Measurements from ENCODE around the gene NOG.
A peak's percentile ranks its signal among the peaks of the same experiment; 100 is the strongest.

Gene NOG

DNA sequence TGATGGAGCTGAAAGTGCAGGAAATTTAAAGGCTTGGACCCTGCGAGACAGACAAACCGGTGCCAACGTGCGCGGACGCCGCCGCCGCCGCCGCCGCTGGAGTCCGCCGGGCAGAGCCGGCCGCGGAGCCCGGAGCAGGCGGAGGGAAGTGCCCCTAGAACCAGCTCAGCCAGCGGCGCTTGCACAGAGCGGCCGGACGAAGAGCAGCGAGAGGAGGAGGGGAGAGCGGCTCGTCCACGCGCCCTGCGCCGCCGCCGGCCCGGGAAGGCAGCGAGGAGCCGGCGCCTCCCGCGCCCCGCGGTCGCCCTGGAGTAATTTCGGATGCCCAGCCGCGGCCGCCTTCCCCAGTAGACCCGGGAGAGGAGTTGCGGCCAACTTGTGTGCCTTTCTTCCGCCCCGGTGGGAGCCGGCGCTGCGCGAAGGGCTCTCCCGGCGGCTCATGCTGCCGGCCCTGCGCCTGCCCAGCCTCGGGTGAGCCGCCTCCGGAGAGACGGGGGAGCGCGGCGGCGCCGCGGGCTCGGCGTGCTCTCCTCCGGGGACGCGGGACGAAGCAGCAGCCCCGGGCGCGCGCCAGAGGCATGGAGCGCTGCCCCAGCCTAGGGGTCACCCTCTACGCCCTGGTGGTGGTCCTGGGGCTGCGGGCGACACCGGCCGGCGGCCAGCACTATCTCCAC lies at the start of gene NOG:
NOG (plus strand) TSS at position 54 of the 674 bp plus-strand sequence; CDS start at position 579, 525 bp downstream.
- DNase-seq (ENCODE audit: low spot score), result peak; percentile 81

DNA sequence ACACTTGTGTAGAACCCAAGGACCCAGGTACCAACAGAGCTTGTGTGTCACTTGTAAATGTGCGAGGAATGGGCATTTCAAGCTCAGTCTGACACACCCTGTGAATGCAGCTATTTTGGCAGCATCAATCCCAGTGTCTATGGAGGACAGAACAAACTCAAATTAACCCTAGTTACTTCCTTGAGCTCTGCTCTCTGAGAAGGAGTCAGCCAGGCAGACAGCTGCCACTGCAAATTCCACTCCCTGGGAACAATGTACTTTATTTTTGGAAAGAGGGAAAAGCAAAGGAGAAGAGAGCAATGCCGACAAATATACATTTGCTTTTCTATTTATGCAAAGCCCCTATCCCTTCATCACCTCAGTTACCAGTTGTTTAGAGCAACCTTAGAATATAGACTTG lies 48.4 kb upstream of the NOG start:
- no peak for DNase-seq (ENCODE audit: low spot score)

DNA sequence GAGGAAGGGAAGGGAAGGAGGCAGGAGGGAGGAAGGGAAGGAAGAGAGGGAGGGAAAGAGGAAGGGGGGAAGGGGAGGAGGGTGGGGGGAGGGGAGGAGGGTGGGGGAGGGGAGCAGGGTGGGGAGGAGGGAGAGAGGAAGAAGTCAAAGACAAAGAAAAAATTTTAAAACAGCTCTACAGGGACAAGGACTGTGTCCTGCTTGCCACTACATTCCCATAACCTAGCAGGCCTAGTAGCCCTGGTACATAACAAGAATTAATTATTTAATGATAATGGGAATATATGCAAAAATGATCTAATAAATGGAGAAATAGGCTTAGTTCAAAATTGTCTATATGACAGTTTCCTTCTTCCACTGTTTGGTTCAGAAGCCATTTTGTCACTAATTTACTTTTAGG lies 47.6 kb upstream of the NOG start:
- DNase-seq (ENCODE audit: low spot score), result no peak

GRCh38 chr17:56548661-56549060 lies 44.8 kb upstream of the NOG start:
- no peak for DNase-seq (ENCODE audit: low spot score)

GRCh38 chr17:56549501-56549900 lies 44.0 kb upstream of the NOG start:
- DNase-seq (ENCODE audit: low spot score), result no peak

DNA sequence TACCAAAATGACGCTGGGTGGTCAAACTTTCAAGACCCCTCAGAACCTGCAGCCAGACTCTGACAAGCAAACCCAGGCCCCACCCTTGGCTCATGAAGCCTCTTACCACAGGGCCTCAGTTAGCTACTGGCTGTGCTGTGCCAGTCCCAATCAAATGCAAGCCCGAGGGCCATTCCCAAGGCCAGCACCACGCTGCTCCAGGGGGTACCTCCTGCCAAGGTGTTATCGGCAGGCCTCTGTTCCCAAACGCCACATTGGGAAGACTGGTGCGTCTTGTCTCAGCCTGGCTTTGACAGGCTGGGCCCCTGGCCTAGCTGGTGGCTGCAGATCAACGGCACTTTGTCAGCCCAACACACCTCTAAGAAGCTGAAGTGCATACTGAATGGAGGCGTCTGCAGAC lies 35.8 kb upstream of the NOG start:
- no peak for DNase-seq (ENCODE audit: low spot score)

- no peak for DNase-seq (ENCODE audit: low spot score)
Measured at GRCh38 chr17:56558088-56558487, 35.4 kb upstream of the NOG start.

DNA sequence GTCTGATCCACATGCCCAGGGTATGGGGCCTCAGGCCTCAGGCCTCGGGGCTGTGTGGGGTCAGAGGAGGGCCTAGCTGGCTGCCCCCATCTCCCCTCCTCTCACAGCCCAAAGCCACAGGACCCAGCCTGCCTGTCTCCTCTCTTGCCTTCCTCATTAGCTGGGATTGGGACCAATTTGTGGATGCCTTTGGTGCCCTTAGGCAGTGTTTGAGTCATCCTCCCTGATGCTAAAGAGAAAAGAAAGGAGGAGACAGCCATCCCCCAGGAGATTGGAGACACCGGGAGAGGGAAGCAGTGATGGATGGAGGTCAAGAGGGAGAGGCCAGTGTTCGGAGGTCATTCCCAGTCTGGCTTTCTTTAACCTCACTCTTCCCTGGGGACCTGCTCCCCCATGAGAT lies 23.3 kb upstream of the NOG start:
- DNase-seq (ENCODE audit: low spot score), result no peak

DNA sequence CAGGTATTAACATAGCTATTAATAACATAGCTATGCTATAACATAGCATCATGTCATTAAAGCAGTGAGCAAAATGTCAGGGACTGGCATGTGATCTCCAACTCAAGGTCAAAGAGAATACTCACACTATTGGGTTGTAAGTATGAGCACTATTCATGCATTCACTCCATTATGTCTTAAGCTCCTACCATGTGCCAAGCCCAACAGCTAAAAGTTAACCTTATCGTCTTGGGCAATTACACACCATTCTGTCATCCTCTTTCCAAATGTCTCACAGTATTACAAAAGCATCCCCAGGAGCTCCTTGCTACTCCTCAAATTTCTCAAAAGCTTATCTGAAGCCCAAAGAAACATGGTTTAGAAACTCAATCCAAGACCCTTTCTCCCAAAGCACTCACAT lies 22.0 kb upstream of the NOG start:
- no peak for DNase-seq (ENCODE audit: low spot score)

GRCh38 chr17:56577190-56577842 lies 16.2 kb upstream of the NOG start:
- no peak for DNase-seq (ENCODE audit: low spot score)

- DNase-seq (ENCODE audit: low spot score), result no peak
Measured at GRCh38 chr17:56577843-56578204, 15.7 kb upstream of the NOG start.

DNA sequence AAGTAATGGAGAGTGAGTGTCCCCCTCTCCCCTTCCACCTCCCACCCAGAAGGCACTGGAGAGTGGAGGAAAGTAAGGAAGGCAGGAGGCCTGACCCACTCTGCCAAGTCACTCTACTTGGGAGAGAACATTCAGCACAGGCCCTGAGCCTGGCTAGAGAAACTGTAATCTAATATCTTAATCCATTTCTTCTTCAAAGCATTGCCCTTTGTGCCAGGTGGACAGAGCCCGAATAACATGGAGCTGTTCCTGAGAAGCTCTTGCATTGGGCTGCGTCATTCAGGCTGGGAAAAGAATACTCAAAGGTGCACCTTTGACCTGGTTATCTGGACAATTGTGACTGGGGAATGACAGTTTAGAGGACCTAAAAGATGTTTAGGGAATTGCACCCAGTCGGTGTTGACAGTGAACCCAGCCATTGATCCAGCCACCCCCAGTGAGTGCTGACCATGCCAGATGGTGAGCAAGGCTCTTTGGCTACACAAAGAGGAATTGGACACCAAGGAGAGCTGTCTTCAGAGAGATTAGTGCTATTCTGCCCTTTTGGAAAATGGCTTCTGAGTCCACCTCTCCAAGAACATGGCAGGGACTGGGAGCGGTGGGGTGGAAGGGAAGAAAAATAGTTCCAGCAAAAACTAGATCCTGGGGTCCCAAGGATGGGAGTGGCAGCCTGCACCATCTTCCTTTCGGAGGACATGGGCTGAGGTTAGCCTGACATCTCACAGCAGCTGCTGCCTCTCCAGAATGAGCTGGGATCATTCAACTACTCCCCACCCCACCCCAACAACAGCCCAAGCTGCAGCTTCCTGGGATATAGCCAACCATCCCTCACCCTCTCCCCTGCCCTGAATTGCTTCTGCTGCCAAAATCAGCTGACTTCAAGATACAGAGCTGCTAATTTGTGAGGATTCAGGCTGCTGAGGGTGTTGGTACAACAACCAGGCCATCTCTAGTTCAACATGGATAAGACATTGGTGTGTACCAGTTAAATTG lies 11.6 kb upstream of the NOG start:
- DNase-seq (ENCODE audit: low spot score), result no peak

DNA sequence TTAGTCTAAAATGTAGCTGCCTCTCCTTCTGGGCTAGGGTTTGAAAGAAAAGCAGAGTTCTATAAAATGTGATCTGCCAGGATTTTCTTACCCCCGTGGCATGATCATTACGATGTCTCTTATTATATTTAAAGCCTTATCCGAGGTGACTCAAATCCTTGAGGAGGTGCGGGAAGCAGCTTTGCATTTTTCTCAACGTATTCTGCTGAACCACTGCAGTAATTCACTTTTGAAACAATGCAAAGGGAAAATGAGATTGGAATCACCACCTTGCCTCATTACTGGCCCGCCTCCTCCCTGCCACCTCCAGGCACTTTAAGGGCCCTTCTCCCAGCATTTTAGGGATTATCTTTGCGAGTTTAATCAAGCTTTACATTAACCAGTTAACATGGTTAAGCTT lies 9.7 kb upstream of the NOG start:
- no peak for DNase-seq (ENCODE audit: low spot score)

DNA sequence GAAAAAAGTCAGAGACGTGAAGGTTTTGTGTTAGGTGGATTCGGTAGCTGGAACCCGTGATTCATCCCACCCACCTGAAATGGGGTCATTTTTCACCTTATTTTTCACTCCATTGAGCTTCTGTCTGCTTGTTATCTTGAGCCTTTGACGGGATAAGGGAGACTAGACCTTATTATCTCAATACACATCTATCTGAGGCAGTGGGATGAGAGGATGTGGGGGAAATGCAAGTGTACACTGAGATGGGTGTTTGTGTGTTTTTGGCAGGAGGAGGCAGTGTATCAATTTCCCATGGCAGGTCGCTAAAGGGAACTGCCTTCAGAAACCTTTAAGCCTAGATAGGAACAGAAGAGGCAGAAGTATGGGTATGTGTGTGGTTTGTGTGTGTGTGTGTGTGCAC lies 6.2 kb upstream of the NOG start:
- no peak for DNase-seq (ENCODE audit: low spot score)

- peak; percentile 98 for DNase-seq (ENCODE audit: low spot score)
Measured at GRCh38 chr17:56592487-56593085, 913 bp upstream of the NOG start.

GRCh38 chr17:56593086-56593645 lies 333 bp upstream of the NOG start:
- DNase-seq (ENCODE audit: low spot score), result peak; percentile 85

DNA sequence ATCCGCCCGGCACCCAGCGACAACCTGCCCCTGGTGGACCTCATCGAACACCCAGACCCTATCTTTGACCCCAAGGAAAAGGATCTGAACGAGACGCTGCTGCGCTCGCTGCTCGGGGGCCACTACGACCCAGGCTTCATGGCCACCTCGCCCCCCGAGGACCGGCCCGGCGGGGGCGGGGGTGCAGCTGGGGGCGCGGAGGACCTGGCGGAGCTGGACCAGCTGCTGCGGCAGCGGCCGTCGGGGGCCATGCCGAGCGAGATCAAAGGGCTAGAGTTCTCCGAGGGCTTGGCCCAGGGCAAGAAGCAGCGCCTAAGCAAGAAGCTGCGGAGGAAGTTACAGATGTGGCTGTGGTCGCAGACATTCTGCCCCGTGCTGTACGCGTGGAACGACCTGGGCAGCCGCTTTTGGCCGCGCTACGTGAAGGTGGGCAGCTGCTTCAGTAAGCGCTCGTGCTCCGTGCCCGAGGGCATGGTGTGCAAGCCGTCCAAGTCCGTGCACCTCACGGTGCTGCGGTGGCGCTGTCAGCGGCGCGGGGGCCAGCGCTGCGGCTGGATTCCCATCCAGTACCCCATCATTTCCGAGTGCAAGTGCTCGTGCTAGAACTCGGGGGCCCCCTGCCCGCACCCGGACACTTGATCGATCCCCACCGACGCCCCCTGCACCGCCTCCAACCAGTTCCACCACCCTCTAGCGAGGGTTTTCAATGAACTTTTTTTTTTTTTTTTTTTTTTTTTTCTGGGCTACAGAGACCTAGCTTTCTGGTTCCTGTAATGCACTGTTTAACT lies 1.0 kb downstream of the NOG start:
- peak; percentile 56 for DNase-seq (ENCODE audit: low spot score)

- DNase-seq (ENCODE audit: low spot score), result no peak
Measured at GRCh38 chr17:56595108-56595418, 1.6 kb downstream of the NOG start.

GRCh38 chr17:56595831-56596690 lies 2.6 kb downstream of the NOG start:
- DNase-seq (ENCODE audit: low spot score), result peak; percentile 69

GRCh38 chr17:56596691-56597494 lies 3.4 kb downstream of the NOG start:
- DNase-seq (ENCODE audit: low spot score), result peak; percentile 82
